GM18520 (cell line): Measurements from ENCODE around the gene MDP1.
A peak's percentile ranks its signal among the peaks of the same experiment; 100 is the strongest.
"Not testable (repeated sequence)": the region's sequence is repeated elsewhere in the genome, so short reads cannot be mapped to it uniquely, and the experiment has no call there.

Experiments used
- ATAC-seq: cut with Tn5 transposase; IDR thresholded peaks from one replicate; pipeline ENCODE4 v1.9.1; 2021; ENCODE audit not compliant: unreplicated experiment

Gene MDP1

DNA sequence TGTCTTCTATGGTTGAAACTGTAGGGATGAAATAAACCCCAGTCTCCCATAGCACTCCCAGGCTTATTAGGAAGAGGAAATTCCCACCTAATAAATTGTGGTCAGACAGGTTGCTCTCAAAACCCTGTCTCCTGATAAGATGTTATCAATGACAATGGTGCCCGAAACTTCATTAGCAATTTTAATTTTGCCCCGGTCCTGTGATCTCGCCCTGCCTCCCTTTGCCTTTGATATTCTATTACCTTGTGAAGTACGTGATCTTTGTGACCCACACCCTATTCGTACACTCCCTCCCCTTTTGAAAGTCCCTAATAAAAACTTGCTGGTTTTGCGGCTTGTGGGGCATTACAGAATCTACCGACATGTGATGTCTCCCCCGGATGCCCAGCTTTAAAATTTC lies 13.3 kb downstream of the MDP1 start:
- ATAC-seq = not testable (repeated sequence)

DNA sequence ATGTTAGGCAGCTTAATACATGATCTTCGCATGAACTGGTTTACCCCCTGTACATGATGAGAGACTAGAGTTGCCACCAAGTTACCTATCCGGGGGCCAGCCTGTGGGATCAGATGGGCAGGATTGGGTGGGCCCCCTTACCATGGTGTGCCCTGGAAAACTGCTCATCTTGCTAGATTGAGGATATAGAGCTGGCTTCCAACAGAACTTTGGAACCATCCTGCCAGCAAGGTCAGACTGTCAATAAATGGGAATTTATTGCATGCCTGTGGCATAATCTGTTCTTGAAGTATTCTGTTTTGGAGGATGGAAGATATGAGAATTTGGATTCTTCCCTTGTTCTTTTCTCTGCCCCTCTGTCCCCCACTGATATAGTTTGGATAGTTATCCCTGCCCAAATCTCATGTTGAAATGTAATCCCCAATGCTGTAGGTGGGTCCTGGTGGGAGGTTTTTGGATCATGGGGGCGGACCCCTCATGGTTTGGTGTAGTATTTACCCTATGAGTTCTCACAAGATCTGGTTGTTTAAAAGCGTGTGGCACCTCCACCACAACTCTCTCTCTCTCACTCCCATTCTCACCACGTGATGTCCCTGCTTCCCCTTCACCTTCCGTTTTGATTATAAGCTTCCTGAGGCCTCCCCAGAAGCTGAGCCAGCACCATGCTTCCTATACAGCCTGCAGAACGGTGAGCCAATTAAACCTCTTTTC lies 16.9 kb downstream of the MDP1 start:
- no peak for ATAC-seq

DNA sequence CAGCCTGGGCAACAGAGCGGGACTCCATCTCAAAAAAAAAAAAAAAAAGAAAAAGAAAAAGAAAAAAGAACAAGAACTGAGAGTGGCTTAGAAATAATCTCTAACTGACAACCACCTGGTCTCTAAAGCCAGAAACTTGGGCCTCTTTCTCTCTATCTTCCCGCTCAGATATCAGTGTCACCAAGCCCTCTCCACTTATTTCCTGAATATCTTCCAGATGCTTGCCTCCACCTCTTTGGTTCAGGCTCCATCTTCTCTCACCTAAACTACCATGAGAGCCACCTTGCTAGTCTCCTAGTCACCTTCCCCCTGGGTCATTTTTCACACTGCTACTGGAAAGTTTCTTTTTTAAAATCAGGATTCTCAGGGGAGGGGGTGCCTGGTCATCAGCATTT lies 18.8 kb downstream of the MDP1 start:
- ATAC-seq = no peak

DNA sequence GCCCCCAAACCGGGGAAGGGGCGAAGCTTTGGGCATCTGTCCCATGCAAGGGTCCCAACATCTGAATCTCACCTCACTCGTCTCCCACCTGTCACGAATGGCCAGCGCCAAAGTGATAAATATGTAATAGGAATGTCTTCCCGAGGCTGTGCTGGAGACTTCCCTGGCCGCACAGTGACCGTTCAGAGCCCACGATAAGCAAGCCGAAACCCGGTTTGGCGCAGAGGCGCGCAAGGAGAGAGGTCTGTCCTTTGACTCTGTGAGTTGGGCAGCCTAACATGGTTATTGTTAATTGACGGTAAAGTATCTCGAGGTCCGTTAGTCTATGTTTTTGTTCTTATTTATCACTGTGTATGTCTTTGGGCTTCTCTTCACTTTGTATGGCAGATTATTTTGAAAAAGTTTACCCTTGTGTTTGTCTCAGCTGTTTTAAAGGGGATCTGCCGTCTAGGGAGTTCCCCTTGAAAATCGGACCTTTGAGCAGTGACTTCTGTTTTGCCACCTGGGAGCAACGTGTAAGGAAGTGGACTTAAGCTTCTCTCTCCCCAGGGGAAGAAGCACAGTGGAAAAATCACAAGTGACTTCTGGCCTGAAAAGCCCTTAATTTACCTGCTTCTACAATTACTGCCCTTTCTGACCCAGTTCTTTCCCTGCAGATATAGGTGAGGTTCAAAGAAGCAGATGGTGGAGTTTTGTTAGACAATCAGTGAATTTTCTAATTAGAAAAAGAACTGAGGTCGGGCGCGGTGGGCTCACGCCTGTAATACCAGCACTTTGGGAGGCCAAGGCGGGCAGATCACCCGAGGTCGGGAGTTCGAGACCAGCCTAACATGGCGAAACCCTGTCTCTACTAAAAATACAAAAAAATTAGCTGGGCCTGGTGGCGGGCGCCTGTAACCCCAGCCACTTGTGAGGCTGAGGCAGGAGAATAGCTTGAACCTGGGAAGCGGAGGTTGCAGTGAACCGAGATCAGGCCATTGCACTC lies 19.5 kb downstream of the MDP1 start:
- ATAC-seq = peak; percentile 4

DNA sequence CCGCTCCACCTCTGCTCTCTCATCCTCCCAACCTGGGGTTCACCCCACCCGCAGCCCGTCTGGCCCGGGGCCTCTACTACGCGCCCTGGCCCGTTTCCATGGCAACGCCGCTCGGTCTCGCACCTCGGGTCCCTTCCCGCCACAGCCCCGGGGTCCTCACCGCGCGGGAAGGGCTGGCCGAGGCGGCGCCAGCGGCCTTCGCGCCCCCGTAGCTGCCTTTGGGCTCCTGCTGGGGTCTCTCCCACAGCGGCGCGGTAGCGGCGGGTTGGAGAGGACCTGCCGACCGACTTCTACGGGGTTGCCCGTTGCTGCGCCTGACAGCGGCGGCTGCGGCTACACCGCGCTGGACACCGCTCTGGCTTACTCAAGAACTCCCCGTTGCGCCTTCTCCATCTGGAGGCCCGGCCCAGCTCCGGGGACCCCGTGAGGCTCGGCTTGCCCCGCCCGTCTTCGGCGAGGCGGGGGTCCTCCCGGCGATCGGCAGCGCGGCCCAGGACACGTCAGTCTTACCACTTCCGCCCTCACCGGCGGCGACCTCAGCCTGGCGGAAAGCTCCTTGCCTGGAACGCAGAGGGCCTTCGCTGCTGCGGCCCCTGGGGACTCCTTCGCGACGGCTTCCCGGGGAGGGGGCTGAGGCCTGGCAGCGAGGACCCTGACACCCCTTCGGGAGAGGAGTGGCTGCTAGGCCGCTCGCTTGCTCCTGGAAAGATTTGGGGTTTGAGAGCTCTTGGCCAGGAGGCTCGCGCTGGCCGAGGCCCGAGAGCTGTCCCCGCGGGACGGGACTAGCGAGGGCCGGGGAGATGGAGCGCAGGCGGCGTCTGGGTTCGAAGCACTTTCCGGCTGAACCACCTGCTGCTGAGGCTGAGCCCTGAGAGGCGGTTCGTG lies 20.4 kb downstream of the MDP1 start, which contains the start of gene TM9SF1:
TM9SF1 (minus strand) TSS at position 256 of the 885 bp plus-strand sequence. CDS start 422 bp downstream, outside the sequence.
- peak; percentile 78 for ATAC-seq

DNA sequence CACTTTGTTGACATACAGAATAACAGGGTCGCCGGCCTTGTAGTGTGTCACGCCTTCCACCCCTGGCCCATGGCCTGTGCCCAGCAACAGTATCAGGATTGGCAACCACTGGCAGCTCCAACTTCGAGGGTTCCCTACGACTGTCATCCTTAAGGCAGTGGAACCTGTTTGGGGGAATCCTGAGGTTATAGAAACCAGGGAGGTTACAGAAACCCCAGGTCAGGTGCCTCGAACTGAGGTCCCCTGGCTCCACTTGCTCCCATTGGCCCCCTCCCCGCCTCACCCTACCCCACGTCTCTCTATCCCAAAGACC lies 21.0 kb downstream of the MDP1 start:
- no peak for ATAC-seq

DNA sequence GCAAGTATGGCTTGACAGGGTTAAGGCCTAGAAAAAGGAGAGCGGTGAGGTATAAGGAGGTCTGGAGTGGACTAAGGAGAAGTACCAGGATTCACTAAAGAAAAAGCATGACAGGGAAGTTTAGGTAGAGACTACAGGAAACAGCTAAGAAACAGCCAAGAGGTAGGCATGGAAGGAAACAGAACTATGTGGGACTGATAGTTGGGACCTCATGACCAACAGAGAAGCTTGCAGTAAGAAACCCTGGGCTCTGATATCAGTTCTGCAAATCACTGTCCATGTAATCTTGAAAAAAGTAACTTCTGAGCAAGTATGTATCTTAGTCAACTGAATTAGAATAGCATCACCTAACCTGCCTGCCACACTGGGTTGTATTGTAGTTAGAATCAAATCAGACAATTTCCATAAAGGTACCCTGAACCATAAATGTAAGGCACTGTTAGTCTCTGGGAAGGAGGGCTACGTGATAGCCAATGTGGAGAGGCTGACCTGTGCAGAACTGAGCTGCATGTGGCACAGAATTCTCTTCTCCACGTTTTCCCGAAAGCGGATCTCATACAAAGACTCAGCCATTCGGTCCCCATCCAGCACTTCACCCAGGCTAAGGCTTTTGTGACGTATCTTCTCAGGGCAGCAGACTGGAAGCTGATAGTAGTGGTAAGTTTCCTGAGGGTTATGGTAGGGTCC lies 21.5 kb downstream of the MDP1 start:
- no peak for ATAC-seq

DNA sequence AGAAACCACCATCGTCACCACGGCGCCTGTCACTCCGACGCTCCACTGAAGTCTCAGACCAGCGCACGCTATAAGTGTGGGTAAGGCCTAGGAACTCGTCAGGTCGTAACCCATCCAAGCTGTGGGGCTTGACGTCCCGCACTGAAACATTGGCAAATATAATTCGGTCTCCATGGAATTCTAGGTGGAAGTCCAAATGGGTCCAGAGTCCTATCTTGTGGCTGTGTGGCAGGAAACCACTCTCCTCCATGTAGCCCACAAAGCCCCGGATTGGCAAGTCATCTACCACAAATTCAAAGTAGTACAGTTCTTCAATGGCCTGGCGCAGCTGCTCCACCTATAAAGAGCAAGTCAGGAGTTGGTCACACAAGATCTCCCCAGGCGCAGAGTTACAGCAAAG lies 22.9 kb downstream of the MDP1 start:
- no peak for ATAC-seq

DNA sequence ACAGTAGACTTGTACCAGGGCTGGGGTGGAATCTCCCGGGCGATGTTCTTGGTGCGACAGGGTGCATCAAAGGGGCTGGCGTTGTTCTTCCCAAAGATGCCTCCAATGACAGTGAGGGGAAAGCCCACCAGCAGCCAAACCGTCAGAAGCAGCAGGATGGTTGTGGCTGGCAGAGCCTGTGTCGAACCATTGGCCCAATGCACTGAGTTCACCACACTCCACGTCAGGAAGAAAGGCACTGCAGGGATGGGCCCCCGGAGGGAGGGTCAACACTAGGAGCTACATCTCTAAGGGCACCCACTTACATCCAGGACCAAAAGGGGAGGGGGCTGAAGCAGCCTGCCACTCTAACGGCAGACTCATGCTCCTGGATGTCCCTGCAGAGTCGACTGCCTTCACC lies 25.4 kb downstream of the MDP1 start:
- ATAC-seq = no peak

DNA sequence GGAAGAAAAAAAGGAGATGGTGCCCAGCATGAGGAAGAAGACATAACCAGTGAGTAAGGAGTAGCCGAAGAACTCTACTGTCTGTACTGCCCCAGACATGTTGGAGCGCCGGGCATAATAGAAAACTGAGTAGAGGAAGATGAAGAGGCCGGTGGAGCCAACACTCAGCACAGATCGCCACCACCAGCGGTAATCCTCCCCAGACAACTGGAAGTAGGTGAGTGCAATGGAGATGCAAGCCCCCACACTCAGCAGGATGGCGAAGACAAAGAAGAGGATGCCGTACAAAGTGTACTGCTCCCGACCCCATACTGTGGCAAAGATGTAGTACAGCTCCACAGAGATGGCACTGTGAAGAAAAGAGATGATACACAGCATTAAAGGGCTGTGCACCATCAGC lies 26.4 kb downstream of the MDP1 start:
- no peak for ATAC-seq

DNA sequence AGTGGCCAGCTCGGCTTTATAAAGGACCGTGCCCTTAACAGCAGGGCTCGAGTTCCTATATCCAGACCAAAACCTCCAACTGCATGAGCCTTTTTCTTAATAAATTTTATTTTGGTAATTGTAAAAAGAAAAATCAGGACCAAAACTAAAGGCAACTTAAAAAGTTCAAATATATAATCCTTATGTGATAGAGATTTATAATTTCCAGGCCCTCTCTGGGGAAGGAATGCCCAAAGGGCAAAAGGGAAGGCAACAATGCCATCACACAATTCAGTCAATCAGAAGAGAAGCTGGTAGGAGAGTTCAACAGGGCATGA lies 26.8 kb downstream of the MDP1 start:
- no peak for ATAC-seq

DNA sequence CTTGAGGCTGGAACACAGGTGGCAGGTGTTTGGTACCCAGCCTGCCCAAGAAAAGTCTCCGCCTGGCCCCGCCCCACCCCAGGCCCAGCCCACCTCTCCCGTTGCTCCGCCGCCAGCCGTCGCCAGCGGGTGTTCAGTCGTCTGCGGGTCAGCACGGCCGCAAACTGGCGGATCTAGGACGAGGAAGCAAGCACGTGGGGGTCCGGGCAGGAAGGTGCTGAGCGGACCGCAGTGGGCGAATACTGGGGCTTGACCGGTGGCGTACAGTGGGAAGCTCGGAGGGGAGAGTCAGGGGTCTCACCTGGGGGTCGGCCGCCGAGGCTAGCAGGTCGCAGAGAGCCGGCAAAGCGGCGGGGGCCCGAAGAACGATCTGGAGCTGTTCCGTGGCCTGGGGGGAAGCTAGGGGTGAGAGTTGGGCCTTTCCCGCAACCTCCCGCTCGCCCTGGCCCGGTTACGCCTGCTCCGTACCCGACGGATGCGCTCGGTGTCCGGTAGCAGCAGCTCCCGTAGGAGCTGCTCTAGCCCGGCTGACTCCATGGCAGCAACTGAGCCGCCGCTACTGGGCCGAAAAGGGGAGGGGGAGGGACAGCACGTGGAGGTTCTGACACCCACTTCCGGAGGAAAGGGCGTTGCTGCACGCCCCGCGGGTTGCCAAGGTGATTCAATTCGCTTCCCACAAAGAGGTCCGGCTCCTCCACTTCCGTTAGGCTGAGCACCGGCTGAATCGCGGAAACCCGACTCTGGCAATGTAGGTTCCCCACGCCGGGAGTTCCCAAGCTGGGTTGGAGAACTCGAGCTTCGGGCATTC lies 27.4 kb downstream of the MDP1 start, which contains the start of gene IPO4:
IPO4 (minus strand) TSS at position 566 of the 808 bp plus-strand sequence; CDS start at position 537, 29 bp downstream.
- ATAC-seq = peak; percentile 80

DNA sequence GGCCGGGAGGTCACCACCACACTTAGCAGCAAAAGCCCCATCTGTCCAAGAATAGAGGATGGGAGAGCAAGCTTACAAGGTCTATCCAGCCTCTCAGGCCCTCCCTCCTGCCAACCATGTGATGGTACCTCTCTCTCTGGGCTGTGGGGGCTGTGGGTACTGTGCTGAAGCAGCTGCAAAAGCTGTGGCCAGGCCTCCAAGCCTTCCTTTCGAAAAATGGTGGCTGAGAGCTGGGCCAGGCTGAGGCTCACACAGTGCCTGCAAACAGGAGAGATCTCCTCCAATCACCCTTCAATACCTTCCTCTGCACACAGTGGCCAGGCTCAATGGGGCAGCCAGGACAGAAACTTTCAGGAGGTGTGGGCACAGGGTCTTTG lies 28.3 kb downstream of the MDP1 start:
- ATAC-seq = no peak

DNA sequence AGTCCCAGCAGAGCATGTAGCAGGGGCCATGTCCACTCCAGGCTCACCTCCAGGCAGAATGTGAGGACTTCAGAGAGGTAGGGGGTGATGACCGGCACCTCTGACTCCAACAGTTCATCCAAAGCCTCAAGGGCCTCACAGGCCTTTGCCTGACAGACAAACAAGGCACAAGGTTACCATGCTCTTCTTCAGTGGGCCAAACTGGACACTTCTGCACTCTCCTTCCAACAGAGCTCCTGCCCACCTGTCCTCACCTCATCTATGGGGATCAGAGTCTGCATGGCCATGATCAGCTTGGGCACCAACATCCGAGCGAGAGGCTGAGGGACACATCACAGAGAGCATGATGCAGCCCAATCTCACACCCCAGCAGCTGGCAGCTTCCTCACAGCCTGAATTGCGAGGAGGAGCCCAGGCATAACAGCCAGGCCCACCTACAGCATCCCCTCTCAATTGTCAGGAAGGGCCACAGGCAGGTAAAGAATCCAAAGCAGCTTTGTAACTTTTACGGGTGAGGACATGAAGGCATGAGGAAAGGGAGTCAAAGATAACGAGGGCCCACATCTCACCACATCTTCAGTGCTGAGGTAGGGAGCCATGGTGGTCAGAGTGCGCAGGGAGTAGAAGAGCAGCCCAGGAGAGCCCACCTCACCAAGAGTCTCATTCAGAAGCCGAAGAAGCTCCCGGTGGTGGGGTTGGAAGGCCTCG lies 28.9 kb downstream of the MDP1 start:
- no peak for ATAC-seq

DNA sequence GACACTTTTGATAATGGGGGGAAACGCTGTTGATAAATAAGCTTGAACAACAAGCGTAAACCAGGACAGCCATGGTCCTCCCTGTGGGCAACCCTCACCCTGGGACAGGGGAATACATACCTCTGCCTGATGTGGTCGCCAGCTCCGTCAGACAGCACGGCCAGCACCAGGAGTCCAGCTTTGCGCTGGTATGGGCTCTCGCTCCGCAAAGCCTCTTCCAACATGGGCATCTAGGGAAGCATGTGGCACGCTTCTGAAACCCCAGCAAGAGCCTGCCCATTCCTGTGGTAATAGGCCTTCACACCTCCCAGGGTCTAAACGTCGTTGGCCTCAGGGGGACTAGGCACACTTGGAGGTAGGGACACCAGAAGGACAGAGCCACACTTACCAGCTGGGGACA lies 30.1 kb downstream of the MDP1 start:
- no peak for ATAC-seq

DNA sequence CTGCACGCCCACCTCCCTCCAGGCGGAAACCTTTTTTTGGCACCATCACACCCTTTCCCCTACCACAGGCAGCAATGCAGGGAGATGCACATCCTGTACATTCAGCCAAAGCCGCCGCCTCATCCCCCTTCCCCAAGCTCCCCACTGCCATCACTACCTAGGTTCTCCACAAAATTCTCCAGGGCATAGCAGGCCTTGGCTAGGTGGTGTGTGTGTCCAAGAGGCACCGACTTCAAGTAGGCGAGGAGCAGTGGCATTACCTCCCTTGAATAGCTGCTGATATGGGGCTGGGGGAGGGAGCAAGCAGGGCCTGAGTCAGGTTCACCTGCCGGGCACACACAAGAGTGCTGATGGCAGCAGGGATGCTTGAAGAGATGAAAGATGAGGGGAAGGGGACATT lies 30.8 kb downstream of the MDP1 start:
- no peak for ATAC-seq

DNA sequence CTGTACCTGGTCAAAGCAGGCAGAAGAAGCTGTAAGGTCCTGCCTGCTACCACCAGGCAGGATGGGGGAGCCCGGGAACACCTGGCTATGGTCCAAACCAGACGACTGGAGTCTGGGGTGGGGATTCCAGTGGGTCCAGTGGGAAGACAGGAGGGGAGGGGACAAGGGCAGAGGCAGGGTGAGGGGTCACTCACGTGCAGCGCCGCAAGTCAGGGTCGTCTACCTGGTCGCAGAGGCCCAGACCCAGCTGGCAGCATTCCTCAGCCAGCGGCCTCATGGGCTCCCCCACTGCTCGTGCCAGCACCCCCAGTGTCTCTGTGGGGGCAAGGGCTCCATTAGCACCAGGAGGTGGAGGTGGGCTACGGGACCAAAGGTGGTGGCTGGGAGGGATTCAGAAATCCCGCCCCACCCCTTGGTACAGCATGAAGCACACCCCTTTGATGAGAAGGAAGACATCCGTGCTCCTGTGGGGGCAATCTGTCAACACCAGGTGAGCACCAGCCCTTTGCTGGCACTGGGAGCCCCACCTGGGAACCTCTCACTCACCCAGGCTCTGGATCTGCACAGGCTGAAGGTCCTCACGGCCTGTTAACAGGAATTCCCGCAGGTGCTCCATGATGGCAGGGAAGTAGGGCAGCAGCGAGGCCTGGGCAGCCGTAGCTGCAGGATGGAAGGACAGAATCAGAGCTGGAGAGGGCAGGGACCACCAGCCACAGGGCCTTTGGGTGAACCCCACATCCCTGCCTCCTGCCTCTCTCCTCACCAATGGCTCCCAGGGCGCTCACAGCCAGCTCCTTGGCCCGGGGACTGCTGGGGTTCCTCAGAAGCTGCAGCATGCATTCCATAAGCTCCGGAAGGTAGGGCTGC lies 31.5 kb downstream of the MDP1 start:
- ATAC-seq = no peak

DNA sequence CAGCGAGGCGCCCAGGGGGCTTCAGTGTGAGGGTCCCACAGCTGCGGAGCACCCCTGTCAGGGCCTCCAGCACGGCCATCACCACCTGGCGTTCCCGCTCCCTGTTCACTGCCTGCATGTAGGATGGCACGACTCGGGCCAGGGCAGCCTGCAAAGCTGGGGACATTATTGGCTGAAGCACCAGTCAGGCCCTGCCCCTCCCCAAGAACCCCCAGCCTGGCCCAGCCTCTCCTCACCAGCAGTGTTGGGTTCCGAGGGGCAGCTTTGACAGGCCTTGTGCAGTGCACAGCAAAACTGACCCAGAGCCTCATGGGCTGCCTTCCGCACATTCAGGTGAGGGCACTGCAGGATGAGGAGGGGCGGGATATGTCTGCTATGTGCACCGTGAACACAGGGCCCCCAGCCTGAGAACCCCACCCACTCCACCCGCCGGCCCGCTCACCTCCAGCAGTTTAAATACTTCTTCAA lies 32.8 kb downstream of the MDP1 start:
- ATAC-seq = no peak
